H1 (cell line): ENCODE measurements around the gene SRGAP3. TPM values are rescaled to one million over a fixed set of nuclear protein-coding genes. Genes with fewer than 3 reads are reported as not detected.

ENCODE experiments used
- CTCF ChIA-PET: fragments of 300-600 bp; sonication (Branson Sonifier 250); formaldehyde crosslinking; loops from one replicate; lab custom pipeline; 2021; ENCODE audit not compliant: partially characterized antibody; lab: Charles Lee
- POLR2A ChIA-PET: fragments of 300-600 bp; sonication (Branson Sonifier 250); formaldehyde crosslinking; loops from one replicate; lab custom pipeline; 2021; ENCODE audit warnings: inconsistent platforms; ENCODE audit not compliant: partially characterized antibody; lab: Charles Lee
- DNase-seq, 2 experiments: peaks; one replicate each; pipeline versions ENCODE4 v3.0.0 to v3.0.0-alpha.2; 2010 to 2022; ENCODE audit warnings: low spot score in 2 of 2, low read depth in 1 of 2, mixed read lengths in 1 of 2
- FAIRE-seq: peaks from 2 replicates; lab custom pipeline; 2011; peaks lifted over from hg19 to GRCh38; lab: Jason Lieb, UNC
- H2AFZ ChIP-seq: 2 replicates; pipeline ENCODE4 v1.8.1; 2012; ENCODE audit warnings: low read length, inconsistent platforms
- H2AK5ac ChIP-seq: 2 replicates; pipeline ENCODE4 v1.6.1; 2013; ENCODE audit warnings: low read depth, low read length
- H2BK120ac ChIP-seq: replicated peaks from 2 replicates; pipeline ENCODE3; 2013; ENCODE audit warnings: low read depth, low read length, inconsistent platforms
- H2BK12ac ChIP-seq: 2 replicates; pipeline ENCODE4 v1.6.1; 2013; ENCODE audit warnings: low read depth, low read length
- H2BK15ac ChIP-seq: 2 replicates; pipeline ENCODE4 v1.6.1; 2013; ENCODE audit warnings: low read length
- H2BK20ac ChIP-seq: 2 replicates; pipeline ENCODE4 v1.6.1; 2013; ENCODE audit warnings: low read length
- H2BK5ac ChIP-seq: 2 replicates; pipeline ENCODE4 v1.6.1; 2013; ENCODE audit warnings: low read depth, low read length
- H3K14ac ChIP-seq: 2 replicates; pipeline ENCODE4 v1.6.1; 2013; ENCODE audit warnings: inconsistent platforms; ENCODE audit not compliant: insufficient read length
- H3K18ac ChIP-seq: 2 replicates; pipeline ENCODE4 v1.6.1; 2013; ENCODE audit warnings: low read length; ENCODE audit errors: extremely low read depth
- H3K23ac ChIP-seq: 2 replicates; pipeline ENCODE4 v1.6.1; 2013; ENCODE audit warnings: inconsistent platforms; ENCODE audit not compliant: insufficient read length
- H3K23me2 ChIP-seq: 2 replicates; pipeline ENCODE4 v1.6.1; 2013; ENCODE audit warnings: low read depth, low read length
- H3K27ac ChIP-seq: 2 replicates; pipeline ENCODE4 v1.6.1; 2011; ENCODE audit warnings: low read depth, low read length, inconsistent platforms
- H3K27me3 ChIP-seq, 4 experiments: replicated peaks in 1 of 4; 1 replicate in 1 of 4; 2 replicates in 3 of 4; pipeline versions ENCODE4 v1.6.1 to v1.8.1; 2011 to 2013; ENCODE audit warnings: low read length in 3 of 4, mild to moderate bottlenecking in 3 of 4, inconsistent platforms in 2 of 4, mixed read lengths in 2 of 4, moderate library complexity in 1 of 4; ENCODE audit not compliant: control insufficient read depth in 3 of 4, insufficient read depth in 3 of 4; ENCODE audit errors: extremely low read depth in 1 of 4
- H3K36me3 ChIP-seq, 4 experiments: 2 replicates each; pipeline versions ENCODE4 v1.6.1 to v1.8.1; 2011 to 2013; ENCODE audit warnings: mild to moderate bottlenecking in 4 of 4, low read length in 3 of 4, moderate library complexity in 2 of 4, control low read depth in 1 of 4, inconsistent platforms in 1 of 4; ENCODE audit not compliant: insufficient read depth in 4 of 4, control insufficient read depth in 2 of 4
- H3K4ac ChIP-seq: replicated peaks from 2 replicates; pipeline ENCODE3; 2013; ENCODE audit warnings: low read length, low read depth, mixed read lengths, inconsistent platforms; ENCODE audit not compliant: insufficient read length
- H3K4me1 ChIP-seq, 4 experiments: replicated peaks in 1 of 4; 1 replicate in 1 of 4; 2 replicates in 3 of 4; pipeline versions ENCODE4 v1.6.1 to v1.8.1; 2011 to 2013; ENCODE audit warnings: low read length in 3 of 4, inconsistent platforms in 2 of 4, mixed read lengths in 1 of 4; ENCODE audit not compliant: insufficient read depth in 4 of 4, control insufficient read depth in 3 of 4
- H3K4me2 ChIP-seq, 2 experiments: 2 replicates each; pipeline versions ENCODE4 v1.6.1 to v1.8.1; 2011 to 2013; ENCODE audit warnings: low read depth in 2 of 2, low read length in 2 of 2, control low read depth in 1 of 2, inconsistent platforms in 1 of 2, mild to moderate bottlenecking in 1 of 2; ENCODE audit not compliant: insufficient read depth in 1 of 2
- H3K4me3 ChIP-seq, 4 experiments: fragments of 200-600, 300-600 bp in 1 of 4; sonication (generic), shearing (Covaris generic), sonication (Bioruptor Twin) in 1 of 4; 2 replicates each; pipeline versions ENCODE4 v1.5.1 to v1.8.1; 2011 to 2016; ENCODE audit warnings: low read length in 4 of 4, low read depth in 3 of 4, control low read depth in 2 of 4, inconsistent platforms in 2 of 4, mild to moderate bottlenecking in 2 of 4, mixed read lengths in 1 of 4, moderate library complexity in 1 of 4; ENCODE audit not compliant: insufficient read depth in 2 of 4; ENCODE audit errors: extremely low read depth in 1 of 4
- H3K56ac ChIP-seq: replicated peaks from 2 replicates; pipeline ENCODE3; 2013; ENCODE audit warnings: low read depth, mild to moderate bottlenecking, mixed read lengths, low read length, inconsistent platforms; ENCODE audit not compliant: insufficient read length
- H3K79me1 ChIP-seq: 2 replicates; pipeline ENCODE4 v1.6.1; 2013; ENCODE audit warnings: low read depth, low read length, control low read depth
- H3K79me2 ChIP-seq, 2 experiments: 2 replicates each; pipeline versions ENCODE4 v1.6.1 to v1.8.1; 2012 to 2013; ENCODE audit warnings: low read length in 2 of 2, mild to moderate bottlenecking in 2 of 2, inconsistent platforms in 1 of 2; ENCODE audit not compliant: insufficient read depth in 2 of 2, control insufficient read depth in 1 of 2
- H3K9ac ChIP-seq, 4 experiments: replicated peaks in 1 of 4; 1 replicate in 1 of 4; 2 replicates in 3 of 4; pipeline versions ENCODE4 v1.6.1 to v1.8.1; 2011 to 2013; ENCODE audit warnings: low read depth in 3 of 4, low read length in 3 of 4, control low read depth in 2 of 4, mild to moderate bottlenecking in 2 of 4, moderate library complexity in 2 of 4, inconsistent platforms in 1 of 4; ENCODE audit errors: extremely low read depth in 1 of 4
- H3K9me3 ChIP-seq, 2 experiments: 2 replicates each; pipeline versions ENCODE4 v1.6.1 to v1.8.1; 2012 to 2013; ENCODE audit warnings: mild to moderate bottlenecking in 2 of 2, moderate library complexity in 2 of 2, control low read depth in 1 of 2, inconsistent platforms in 1 of 2, low read depth in 1 of 2, low read length in 1 of 2, mixed read lengths in 1 of 2; ENCODE audit not compliant: insufficient read depth in 2 of 2
- H4K20me1 ChIP-seq, 2 experiments: replicated peaks in 1 of 2; 2 replicates each; pipeline versions ENCODE3 to v1.8.1; 2011 to 2013; ENCODE audit warnings: inconsistent platforms in 2 of 2, low read length in 2 of 2, mild to moderate bottlenecking in 1 of 2; ENCODE audit not compliant: insufficient read depth in 2 of 2, control insufficient read depth in 1 of 2
- H4K5ac ChIP-seq: 2 replicates; pipeline ENCODE4 v1.6.1; 2013; ENCODE audit warnings: low read length, low read depth, mixed read lengths, inconsistent platforms; ENCODE audit not compliant: insufficient read length
- H4K8ac ChIP-seq: 2 replicates; pipeline ENCODE4 v1.8.0; 2013; ENCODE audit warnings: mild to moderate bottlenecking, moderate library complexity, low read length, inconsistent platforms; ENCODE audit not compliant: insufficient read depth; ENCODE audit errors: extremely low read depth
- H4K91ac ChIP-seq: replicated peaks from 2 replicates; pipeline ENCODE3; 2013; ENCODE audit warnings: low read length, mixed read lengths, inconsistent platforms; ENCODE audit not compliant: insufficient read length
- BCL11A ChIP-seq, 2 experiments: IDR thresholded peaks; one replicate each; pipeline ENCODE4 v1.6.1; 2011; ENCODE audit warnings: low read depth in 2 of 2, low read length in 2 of 2, mild to moderate bottlenecking in 2 of 2
- CBX8 ChIP-seq: fragments of 300-800, 300-1000 bp; sonication (generic); IDR thresholded peaks from 2 replicates; pipeline ENCODE4 v1.7.1; 2016; ENCODE audit warnings: low read depth, low read length, borderline replicate concordance
- E2F6 ChIP-seq: IDR thresholded peaks from 2 replicates; pipeline ENCODE4 v1.6.1; 2012; ENCODE audit warnings: inconsistent platforms
- FOSL1 ChIP-seq: IDR thresholded peaks from 2 replicates; pipeline ENCODE4 v1.6.1; 2011; ENCODE audit warnings: mild to moderate bottlenecking, low read depth, low read length, moderate library complexity; ENCODE audit not compliant: insufficient read depth
- JUN ChIP-seq: IDR thresholded peaks from 2 replicates; pipeline ENCODE4 v1.6.1; 2011; ENCODE audit warnings: low read depth, mild to moderate bottlenecking, improper control_type of control experiment, low read length
- POLR2AphosphoS5 ChIP-seq: IDR thresholded peaks from 2 replicates; pipeline ENCODE4 v1.6.1; 2011; ENCODE audit warnings: low read depth, low read length
- RNF2 ChIP-seq: fragments of 200-900, 300-1000 bp; sonication (generic); IDR thresholded peaks from 2 replicates; pipeline ENCODE4 v1.7.1; 2016; ENCODE audit warnings: borderline replicate concordance, low read depth, mild to moderate bottlenecking, antibody characterized with exemption, low read length; ENCODE audit not compliant: poor library complexity, severe bottlenecking; ENCODE audit errors: missing control alignments
- SIX5 ChIP-seq: IDR thresholded peaks from 2 replicates; pipeline ENCODE4 v1.6.1; 2011; ENCODE audit warnings: mild to moderate bottlenecking, low read depth, low read length
- SUZ12 ChIP-seq: fragments of 200-600 bp; sonication (generic); IDR thresholded peaks from 2 replicates; pipeline ENCODE4 v1.6.1; 2012; ENCODE audit warnings: mild to moderate bottlenecking, inconsistent platforms, low read length, moderate library complexity, mixed read lengths
- TBP ChIP-seq: IDR thresholded peaks from 2 replicates; pipeline ENCODE4 v1.6.1; 2011; ENCODE audit warnings: low read depth, low read length, improper control_type of control experiment
- ZNF274 ChIP-seq: IDR thresholded peaks from 2 replicates; pipeline ENCODE4 v1.7.0; 2012; ENCODE audit warnings: low read length, borderline replicate concordance; ENCODE audit errors: extremely low read depth
- WGBS, 2 experiments: shearing (Covaris generic) in 1 of 2; methylation state at CpG; one replicate each; pipeline versions ENCODE4 v1.1.6 to v1.1.7; 2013 to 2015; ENCODE audit warnings: low lambda C conversion rate in 2 of 2, mixed read lengths in 2 of 2, inconsistent platforms in 1 of 2, low coverage in 1 of 2, missing lambda C conversion rate in 1 of 2; ENCODE audit not compliant: insufficient replicate concordance in 2 of 2, insufficient coverage in 1 of 2, insufficient read length in 1 of 2; ENCODE audit errors: extremely low coverage in 1 of 2, missing lambda C conversion rate in 1 of 2; 5-methylcytosine and 5-hydroxymethylcytosine counted together
- polyA plus RNA-seq, 7 experiments: library from polyadenylated mRNA; depleted of rRNA in 3 of 7; stranded (reverse) in 5 of 7; unstranded in 2 of 7; fragments of >200 nt in 5 of 7; fragments of 200-250 nt in 2 of 7; gene quantifications; 1 replicate in 5 of 7; 2 replicates in 1 of 7; 4 replicates in 1 of 7; pipeline versions ENCODE4 v1.2.1 to v1.2.3, GENCODE V29; 2011 to 2013; ENCODE audit warnings: missing spikeins in 2 of 7, mixed read lengths in 2 of 7
- total RNA-seq: library from RNA; stranded (reverse); fragmentation: NEBNext Ultra II Directional; extraction: Animal tissue kit (Norgen Biotek cat#: 25700); gene quantifications from 2 replicates; pipeline ENCODE4 v1.2.1, GENCODE V29; 2021

SRGAP3 gene
- total and polyA plus RNA-seq, 2 of the 8 experiments (the other 6 are each of a cell fraction or from before 2014, with no cell fraction given) = 5.8 to 11.4 TPM

GRCh38 chr3:9180764-9181117 lies 68.7 kb downstream of the SRGAP3 start:
- no peak overlapping the region for H3K4me2 ChIP-seq
- H3K56ac ChIP-seq = no peak overlapping the region
- 89% methylated on average over 6 of the region's 6 CpGs; no CpG with 5 or more reads in 1 of the 2 experiments for WGBS, 2 experiments
- TF ChIP-seq E2F6 (no peak), FOSL1 (no peak), SUZ12 (no peak), JUN (no peak), ZNF274 (no peak), POLR2AphosphoS5 (no peak), BCL11A (IDR thresholded peaks at IDR 0.05; ENCODE audit: low read depth in 2 of 2, low read length in 2 of 2) (no peak), TBP (no peak), SIX5 (no peak), CBX8 (no peak), RNF2 (no peak)
- no peak overlapping the region for H2BK20ac ChIP-seq
- DNase-seq (no peak), FAIRE-seq (no peak)
- peak overlapping the region; percentile 19; the same call in 1 of the 2 replicates for H3K18ac ChIP-seq
- H2BK12ac ChIP-seq = no peak overlapping the region
- no peak overlapping the region for H4K91ac ChIP-seq
- H2AK5ac ChIP-seq = no peak overlapping the region
- H3K4me1 ChIP-seq = peaks cover 2 to 15% (median 11%) of the 10 kb centered on the region in 4 experiments; a peak in 5 of 7 replicates
- no peak overlapping the region for H3K4me3 ChIP-seq
- no peaks in the 10 kb centered on the region for H3K79me1 ChIP-seq
- no peak overlapping the region for H3K27ac ChIP-seq
- H3K9me3 ChIP-seq = no peaks in the 10 kb centered on the region
- H3K9ac ChIP-seq = no peak overlapping the region
- no peaks in the 10 kb centered on the region for H3K79me2 ChIP-seq
- no peak overlapping the region for H2BK5ac ChIP-seq
- no peaks in the 10 kb centered on the region for H3K36me3 ChIP-seq
- ChIA-PET POLR2A (interaction anchor here (0.6 kb wide), 1 partner anchor 191 kb away, joined by 3 read pairs; no protein-coding TSS in a partner anchor), CTCF (no interaction called here)
- no peaks in the 10 kb centered on the region for H3K23me2 ChIP-seq
- no peak overlapping the region for H4K5ac ChIP-seq
- no peak overlapping the region for H2BK120ac ChIP-seq
- no peaks in the 10 kb centered on the region for H3K27me3 ChIP-seq
- H4K8ac ChIP-seq = no peak overlapping the region
- H2BK15ac ChIP-seq = no peak overlapping the region
- H2AFZ ChIP-seq = no peak overlapping the region
- no peaks in the 10 kb centered on the region for H4K20me1 ChIP-seq
- H3K23ac ChIP-seq = no peak overlapping the region
- H3K14ac ChIP-seq = no peak overlapping the region
- no peak overlapping the region for H3K4ac ChIP-seq
